HG03342 (cell line): ENCODE measurements around the gene PRIM1.
"Not testable (repeated sequence)": the region's sequence is repeated elsewhere in the genome, so short reads cannot be mapped to it uniquely, and the experiment has no call there.

Experiments
- ATAC-seq: cut with Tn5 transposase; IDR thresholded peaks from one replicate; pipeline ENCODE4 v1.9.1; 2021; ENCODE audit warnings: mild to moderate bottlenecking, moderate library complexity; ENCODE audit not compliant: unreplicated experiment

The PRIM1 gene

GRCh38 chr12:56718636-56719035 lies 33.5 kb downstream of the PRIM1 start:
- no peak for ATAC-seq

GRCh38 chr12:56718149-56718548 lies 34.0 kb downstream of the PRIM1 start:
- ATAC-seq = no peak

- ATAC-seq = no peak
These were observed 34.9 kb downstream of the PRIM1 start for GRCh38 chr12:56716933-56717880.

- ATAC-seq = no peak
These were observed 35.7 kb downstream of the PRIM1 start for GRCh38 chr12:56716458-56716857.

GRCh38 chr12:56715798-56716197 lies 36.3 kb downstream of the PRIM1 start:
- no peak for ATAC-seq

- ATAC-seq = no peak
These were observed 37.6 kb downstream of the PRIM1 start for GRCh38 chr12:56714431-56714929.

- no peak for ATAC-seq
These were observed 38.8 kb downstream of the PRIM1 start for GRCh38 chr12:56713345-56713744.

GRCh38 chr12:56709759-56710376 lies 42.3 kb downstream of the PRIM1 start:
- no peak for ATAC-seq

GRCh38 chr12:56704522-56704921 lies 47.6 kb downstream of the PRIM1 start:
- ATAC-seq = not testable (repeated sequence)

GRCh38 chr12:56699020-56699661 lies 53.0 kb downstream of the PRIM1 start:
- ATAC-seq = no peak

- no peak for ATAC-seq
These were observed 56.6 kb downstream of the PRIM1 start for GRCh38 chr12:56695327-56696101.

GRCh38 chr12:56694161-56694560 lies 58.0 kb downstream of the PRIM1 start:
- ATAC-seq = no peak

- ATAC-seq = no peak
These were observed 63.3 kb downstream of the PRIM1 start for GRCh38 chr12:56688846-56689109.

- peak; percentile 61 for ATAC-seq
These were observed 63.8 kb downstream of the PRIM1 start, which contains the start of gene PTGES3 for GRCh38 chr12:56688129-56688845. Gene PTGES3, minus strand, starts transcription at chr12:56688284. Its CDS starts 285 bp downstream, at chr12:56687999.

- peak; percentile 26 for ATAC-seq
These were observed 64.6 kb downstream of the PRIM1 start for GRCh38 chr12:56687223-56688128.

- no peak for ATAC-seq
These were observed 67.3 kb downstream of the PRIM1 start for GRCh38 chr12:56684745-56685359.

- no peak for ATAC-seq
These were observed 69.8 kb downstream of the PRIM1 start for GRCh38 chr12:56682323-56682722.
